Medulla oblongata (tissue), 1 donor: ENCODE measurements around the gene MYO9A.
A peak's percentile ranks its signal among the peaks of the same experiment; 100 is the strongest.

Experiments
- DNase-seq: peaks from one replicate; pipeline ENCODE4 v3.0.0-alpha.2; 2015; ENCODE audit errors: extremely low spot score

Gene MYO9A

DNA sequence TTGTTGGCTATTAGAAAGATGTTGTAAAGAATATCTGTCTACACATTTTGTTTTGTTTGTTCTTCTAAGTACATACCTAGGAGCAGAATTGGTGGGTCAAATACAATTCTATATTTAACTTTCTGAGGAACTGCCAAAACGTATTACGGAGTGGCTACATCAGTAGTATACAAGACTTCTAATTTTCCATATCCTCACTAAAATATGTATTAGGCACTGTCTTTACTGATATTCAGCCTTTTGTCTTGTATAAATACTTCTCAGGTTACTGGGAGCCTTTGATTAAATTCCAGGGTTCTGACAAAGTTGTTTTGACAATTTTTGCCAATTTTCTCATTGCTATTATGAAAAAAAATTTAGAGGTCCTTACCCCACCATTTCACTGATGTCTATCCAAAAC is 160.9 kb downstream of the MYO9A start:
- no peak for DNase-seq

DNA sequence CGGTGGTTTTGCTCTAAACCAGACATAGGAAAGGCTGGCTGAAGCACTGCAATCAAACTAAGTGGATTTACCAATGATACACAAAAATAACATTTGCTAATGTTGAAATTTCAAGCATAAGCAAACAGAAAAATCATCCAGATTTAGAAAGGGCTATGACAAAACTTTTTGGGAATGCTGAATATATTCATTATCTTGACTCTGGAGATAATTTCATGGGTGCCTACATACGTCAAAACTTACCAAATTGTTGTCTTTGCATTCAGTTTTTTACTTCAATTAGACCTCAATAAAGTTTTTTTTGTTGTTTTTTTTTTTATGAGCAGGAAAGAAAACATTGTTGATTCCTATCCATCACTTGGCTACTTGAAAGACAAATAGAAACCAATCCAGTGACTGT is 166.8 kb downstream of the MYO9A start:
- no peak for DNase-seq

DNA sequence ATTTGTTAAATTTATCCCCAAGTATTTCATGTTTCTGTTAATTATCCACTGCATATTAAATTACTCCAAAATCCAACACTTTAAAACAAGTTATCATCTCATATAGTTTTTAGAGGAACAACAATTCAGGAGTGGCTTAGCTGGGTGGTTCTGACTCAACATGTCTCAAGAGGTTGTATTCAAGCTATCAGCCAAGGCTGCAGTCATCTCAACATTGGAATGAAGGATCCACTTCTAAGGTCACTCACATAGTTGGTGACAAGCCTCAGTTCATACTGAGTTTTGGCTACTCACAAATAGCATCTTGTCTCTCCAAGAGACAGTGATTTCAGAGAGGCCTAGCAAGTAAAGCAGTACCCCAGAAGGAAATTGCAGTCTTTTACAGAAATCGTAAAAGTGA is 172.9 kb downstream of the MYO9A start:
- no peak for DNase-seq

DNA sequence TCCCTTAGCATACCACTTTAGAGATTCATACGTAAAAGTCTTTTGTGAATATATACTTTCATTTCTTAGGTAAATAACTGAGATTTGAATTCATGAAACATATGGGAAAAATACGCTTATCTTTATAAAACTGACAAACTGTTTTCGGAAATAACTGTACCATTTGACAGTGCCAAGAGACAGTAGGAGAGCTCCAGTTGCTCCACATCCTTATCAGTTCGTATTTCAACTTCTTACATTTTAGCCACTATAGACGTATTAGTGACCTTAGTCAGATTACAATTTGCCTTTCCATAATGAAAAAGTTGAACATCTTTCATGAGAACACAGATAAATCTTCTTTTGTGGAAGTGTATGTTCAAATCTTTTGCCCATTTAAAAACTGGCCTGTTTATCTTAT is 174.1 kb downstream of the MYO9A start:
- DNase-seq = no peak

DNA sequence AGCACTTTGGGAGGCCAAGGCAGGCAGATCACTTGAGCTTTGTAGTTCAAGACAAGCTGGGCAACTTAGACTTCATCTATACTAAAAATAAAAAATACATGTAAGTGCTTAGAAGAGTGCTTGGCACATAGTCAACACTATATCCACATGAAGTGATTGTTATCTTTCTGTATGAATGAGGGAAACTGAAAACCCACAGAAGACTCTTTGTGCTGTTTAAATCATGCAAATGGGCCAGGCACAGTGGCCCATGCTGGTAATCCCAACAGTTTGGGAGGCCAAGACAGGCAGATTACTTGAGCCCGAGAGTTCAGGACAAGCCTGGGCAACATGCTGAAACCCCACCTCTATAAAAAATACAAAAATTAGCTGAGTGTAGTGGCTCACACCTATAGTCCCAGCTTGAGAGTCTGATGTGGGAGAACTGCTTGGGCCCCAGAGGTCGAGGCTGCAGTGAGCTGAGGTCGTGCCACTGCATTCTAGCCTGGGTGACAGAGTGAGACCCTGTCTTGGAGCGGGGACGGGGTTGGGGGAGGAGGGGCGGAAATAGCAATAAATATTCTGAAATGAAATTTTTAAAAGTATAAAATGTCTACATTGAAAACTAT is 177.9 kb downstream of the MYO9A start:
- DNase-seq = no peak

DNA sequence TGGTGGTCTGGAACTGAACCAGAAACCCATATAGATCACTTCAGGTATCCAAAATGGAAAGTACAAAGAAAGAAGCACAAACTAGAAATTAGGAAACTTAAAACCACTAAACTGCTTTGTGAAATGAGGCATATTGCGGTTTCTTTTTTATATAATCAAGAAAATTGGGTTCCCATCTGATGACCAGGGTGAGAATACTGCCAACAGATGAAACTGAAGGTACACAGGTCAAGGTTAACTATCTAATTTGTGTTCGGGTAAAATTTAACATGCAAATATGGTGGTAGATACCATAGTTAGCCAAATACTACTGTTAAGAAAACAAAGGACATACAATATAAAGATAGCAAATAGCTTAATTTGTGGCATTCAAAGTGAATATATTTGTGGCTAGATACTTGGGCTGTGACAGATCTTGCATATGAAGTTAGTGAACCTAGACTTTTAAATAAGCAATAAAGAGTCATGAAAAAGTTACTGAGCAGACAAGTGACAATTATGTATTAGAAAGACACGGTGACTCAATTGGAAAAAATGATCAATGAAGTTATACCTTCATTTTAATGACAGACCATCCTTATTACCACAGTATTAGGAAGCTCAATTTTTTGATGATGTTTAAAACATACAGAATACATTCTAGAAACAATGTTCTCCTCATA is 180.2 kb downstream of the MYO9A start:
- DNase-seq = no peak

DNA sequence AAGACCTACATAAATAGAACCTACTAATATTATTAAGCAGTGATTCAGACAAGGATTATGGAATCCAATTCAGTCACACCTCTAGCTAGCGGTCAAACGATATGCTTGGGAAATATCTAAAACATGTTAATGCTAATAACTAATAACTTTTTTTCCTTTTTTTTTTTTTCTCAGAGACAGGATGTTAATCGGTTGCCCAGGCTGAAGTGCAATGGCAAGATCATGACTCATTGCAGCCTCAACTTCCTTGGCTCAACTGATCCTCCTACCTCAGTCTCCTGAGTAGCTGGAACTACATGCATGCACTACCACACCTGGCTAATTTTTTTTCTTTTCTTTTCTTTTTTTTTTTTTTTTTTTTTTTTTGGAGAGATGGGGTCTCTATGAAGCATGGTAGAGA is 183.5 kb downstream of the MYO9A start:
- no peak for DNase-seq

GRCh38 chr15:71932689-71933088 is 185.3 kb downstream of the MYO9A start:
- no peak for DNase-seq

- DNase-seq = no peak
These were observed 186.7 kb downstream of the MYO9A start for GRCh38 chr15:71931261-71931660.

DNA sequence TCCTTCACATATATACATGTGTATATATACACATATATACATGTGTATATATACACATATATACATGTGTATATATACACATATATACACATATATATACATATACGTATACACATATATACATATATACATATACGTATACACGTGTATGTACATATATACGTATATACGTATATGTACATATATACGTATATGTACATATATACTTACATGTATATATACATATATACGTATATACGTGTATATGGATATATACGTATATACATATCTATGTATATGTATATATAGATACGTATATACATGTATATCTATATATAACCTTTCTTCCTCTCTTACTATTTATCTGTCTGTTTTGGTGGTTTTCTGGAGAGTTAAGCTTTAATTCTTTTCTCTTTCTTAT is 192.8 kb downstream of the MYO9A start:
- DNase-seq = no peak

- DNase-seq = no peak
These were observed 196.8 kb downstream of the MYO9A start for GRCh38 chr15:71921191-71921590.

- DNase-seq = no peak
These were observed 197.4 kb downstream of the MYO9A start for GRCh38 chr15:71920573-71920972.

- DNase-seq = no peak
These were observed 201.1 kb downstream of the MYO9A start for GRCh38 chr15:71916834-71917233.

DNA sequence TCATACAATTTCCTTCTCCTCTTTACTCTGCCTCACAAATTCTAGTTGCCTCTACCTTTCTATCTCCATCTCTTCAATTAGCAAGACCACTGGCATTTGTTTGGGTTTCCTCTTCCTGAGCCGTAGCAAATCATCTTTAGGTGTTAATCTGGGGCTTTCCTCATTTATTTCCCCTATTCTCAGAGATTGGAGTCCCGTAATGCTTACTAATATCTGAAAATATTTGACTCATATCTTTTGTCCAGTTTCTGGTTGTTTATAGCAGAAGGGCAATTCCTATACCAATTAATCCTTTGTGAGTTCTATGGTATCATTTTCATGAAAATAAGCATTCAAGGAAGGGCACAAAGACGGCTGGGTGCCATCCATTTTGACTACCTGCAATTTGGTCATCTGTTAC is 203.9 kb downstream of the MYO9A start:
- DNase-seq = no peak

DNA sequence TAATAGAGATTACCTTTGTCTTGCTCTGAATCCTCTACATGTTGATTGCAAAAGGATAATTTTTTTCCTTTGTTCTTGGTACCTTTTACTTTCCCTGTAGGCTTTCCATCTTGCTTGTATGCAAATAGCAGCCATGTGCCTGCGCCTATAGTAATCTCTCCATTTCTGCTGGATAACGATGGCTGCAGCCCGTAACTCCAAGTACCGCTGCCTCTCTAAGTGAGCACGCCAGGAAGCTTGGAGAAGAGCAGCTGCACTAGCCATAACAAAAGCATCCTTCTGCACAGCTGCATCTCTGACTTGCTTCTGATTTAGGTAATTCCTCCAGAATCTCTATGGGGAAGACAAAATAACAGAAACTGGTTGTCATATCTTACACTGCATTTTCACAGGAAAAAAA is 218.3 kb downstream of the MYO9A start:
- peak; percentile 27 for DNase-seq

GRCh38 chr15:71893691-71894090 is 224.3 kb downstream of the MYO9A start:
- no peak for DNase-seq

GRCh38 chr15:71892335-71892734 is 225.6 kb downstream of the MYO9A start:
- DNase-seq = no peak

- peak; percentile 18 for DNase-seq
These were observed 226.9 kb downstream of the MYO9A start for GRCh38 chr15:71891026-71891425.

DNA sequence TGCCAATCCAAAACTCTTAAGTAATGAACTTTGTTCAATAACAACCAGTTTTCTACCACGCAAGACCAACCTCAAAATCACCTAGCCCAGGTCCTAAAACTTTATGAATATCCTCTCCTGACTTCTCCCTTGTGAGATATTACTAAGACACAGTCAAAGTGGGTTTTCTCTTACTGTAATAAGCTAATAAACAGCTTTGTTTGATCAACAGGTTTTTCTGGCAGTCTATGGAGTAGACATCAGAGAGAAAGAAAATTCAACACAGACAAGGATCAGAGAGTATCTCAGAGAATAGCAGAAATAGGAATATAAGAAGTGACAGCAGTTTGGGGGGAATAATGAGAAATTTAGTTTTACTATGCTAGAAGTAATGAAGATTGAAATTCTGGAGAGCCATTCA is 228.0 kb downstream of the MYO9A start:
- no peak for DNase-seq

GRCh38 chr15:71889385-71889784 is 228.6 kb downstream of the MYO9A start:
- DNase-seq = no peak

GRCh38 chr15:71888797-71889196 is 229.2 kb downstream of the MYO9A start:
- DNase-seq = no peak

- DNase-seq = peak; percentile 5
These were observed 232.6 kb downstream of the MYO9A start for GRCh38 chr15:71885390-71885789.

GRCh38 chr15:71883447-71883846 is 234.5 kb downstream of the MYO9A start:
- DNase-seq = no peak

DNA sequence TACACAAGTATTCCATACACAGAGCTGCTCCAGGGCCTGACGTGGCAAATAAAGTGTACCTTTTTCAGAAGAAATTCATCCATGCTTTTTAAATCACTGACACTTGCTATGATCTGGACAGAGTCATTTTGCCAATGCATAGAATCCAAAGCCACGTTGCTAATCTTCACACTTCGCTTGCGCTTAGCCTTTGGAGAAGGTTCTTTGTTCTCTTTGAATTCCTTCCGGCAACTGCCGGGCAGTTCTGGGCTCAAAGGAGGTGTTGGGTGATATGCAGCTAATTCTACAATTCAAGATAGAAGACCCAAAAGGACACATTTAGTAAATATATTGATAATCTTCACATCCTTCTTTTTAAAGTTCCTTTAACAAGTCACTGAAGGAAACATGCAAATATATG is 237.7 kb downstream of the MYO9A start:
- no peak for DNase-seq
